Mesendoderm (in vitro differentiated cells): ENCODE data around the gene UACA.

ENCODE experiments used
- DNase-seq: peaks from one replicate; pipeline ENCODE4 v3.0.0; 2013
- H2AK5ac ChIP-seq: 2 replicates; pipeline ENCODE4 v1.6.1; 2013; ENCODE audit warnings: low read length, inconsistent platforms
- H2BK120ac ChIP-seq: 2 replicates; pipeline ENCODE4 v1.6.1; 2013; ENCODE audit warnings: low read depth, mild to moderate bottlenecking, low read length, moderate library complexity, mixed read lengths
- H2BK15ac ChIP-seq: replicated peaks from 2 replicates; pipeline ENCODE4 v1.6.1; 2013; ENCODE audit warnings: low read depth, mild to moderate bottlenecking, moderate library complexity
- H2BK5ac ChIP-seq: 2 replicates; pipeline ENCODE4 v1.6.1; 2013; ENCODE audit warnings: low read length, inconsistent platforms
- H3K18ac ChIP-seq: 2 replicates; pipeline ENCODE4 v1.6.1; 2013; ENCODE audit warnings: mild to moderate bottlenecking, low read length, mixed read lengths
- H3K23ac ChIP-seq: one replicate; pipeline ENCODE4 v1.6.1; 2013; ENCODE audit warnings: low read length
- H3K27ac ChIP-seq: 2 replicates; pipeline ENCODE4 v1.5.1; 2013; ENCODE audit warnings: low read depth, mild to moderate bottlenecking, inconsistent platforms, low read length, moderate library complexity
- H3K27me3 ChIP-seq: 2 replicates; pipeline ENCODE4 v1.6.1; 2013; ENCODE audit warnings: low read length, control low read depth, mild to moderate bottlenecking, inconsistent platforms; ENCODE audit not compliant: insufficient read depth, poor library complexity
- H3K36me3 ChIP-seq: 2 replicates; pipeline ENCODE4 v1.6.1; 2013; ENCODE audit warnings: low read length, inconsistent platforms; ENCODE audit not compliant: control insufficient read depth, insufficient read depth
- H3K4ac ChIP-seq: one replicate; pipeline ENCODE4 v1.6.1; 2013; ENCODE audit warnings: low read depth, mild to moderate bottlenecking, low read length, moderate library complexity
- H3K4me1 ChIP-seq: 2 replicates; pipeline ENCODE4 v1.6.1; 2013; ENCODE audit warnings: low read depth, low read length, inconsistent platforms; ENCODE audit not compliant: control insufficient read depth
- H3K4me2 ChIP-seq: 2 replicates; pipeline ENCODE4 v1.6.1; 2013; ENCODE audit warnings: low read length
- H3K4me3 ChIP-seq: 2 replicates; pipeline ENCODE4 v1.5.1; 2013; ENCODE audit warnings: mild to moderate bottlenecking, low read length
- H3K56ac ChIP-seq: one replicate; pipeline ENCODE4 v1.6.1; 2013; ENCODE audit warnings: low read length
- H3K79me1 ChIP-seq: 2 replicates; pipeline ENCODE4 v1.6.1; 2013; ENCODE audit warnings: low read length, inconsistent platforms
- H3K79me2 ChIP-seq: 2 replicates; pipeline ENCODE4 v1.6.1; 2013; ENCODE audit warnings: mild to moderate bottlenecking, low read length; ENCODE audit not compliant: control insufficient read depth, insufficient read depth
- H3K9ac ChIP-seq: 2 replicates; pipeline ENCODE4 v1.6.1; 2013; ENCODE audit warnings: low read length, inconsistent platforms
- H4K5ac ChIP-seq: one replicate; pipeline ENCODE4 v1.6.1; 2013; ENCODE audit warnings: low read length
- H4K8ac ChIP-seq: one replicate; pipeline ENCODE4 v1.6.1; 2013; ENCODE audit warnings: low read depth, mild to moderate bottlenecking, control low read depth, low read length, moderate library complexity
- WGBS: extraction: QIAGEN DNeasy Blood & Tissue Kit; methylation state at CpG from one replicate; pipeline ENCODE4 v1.1.7; 2013; ENCODE audit warnings: low lambda C conversion rate, missing lambda C conversion rate; ENCODE audit not compliant: insufficient coverage; ENCODE audit errors: extremely low coverage; 5-methylcytosine and 5-hydroxymethylcytosine counted together

UACA gene

GRCh38 chr15:70643106-70643782 lies 120.1 kb downstream of the UACA start:
- H3K79me1 ChIP-seq, result no peaks in the 10 kb centered on the region
- H4K8ac ChIP-seq, result no peak overlapping the region
- no peak overlapping the region for H2BK5ac ChIP-seq
- H3K4me2 ChIP-seq, result no peak overlapping the region
- no peak overlapping the region for H2AK5ac ChIP-seq
- H3K18ac ChIP-seq, result no peak overlapping the region
- no peaks in the 10 kb centered on the region for H3K27me3 ChIP-seq
- H3K4me1 ChIP-seq, result no peaks in the 10 kb centered on the region
- no peaks in the 10 kb centered on the region for H3K79me2 ChIP-seq
- H3K56ac ChIP-seq, result no peak overlapping the region
- DNase-seq, result no peak
- no peak overlapping the region for H4K5ac ChIP-seq
- H3K36me3 ChIP-seq, result no peaks in the 10 kb centered on the region
- H3K9ac ChIP-seq, result no peak overlapping the region
- no peak overlapping the region for H2BK120ac ChIP-seq
- WGBS, result no CpG with 5 or more reads among the region's 8 CpGs
- no peak overlapping the region for H3K27ac ChIP-seq
- no peak overlapping the region for H3K4me3 ChIP-seq
- H2BK15ac ChIP-seq, result no peak overlapping the region
- no peak overlapping the region for H3K23ac ChIP-seq
- no peak overlapping the region for H3K4ac ChIP-seq

GRCh38 chr15:70636540-70637165 lies 126.7 kb downstream of the UACA start:
- H3K36me3 ChIP-seq, result no peaks in the 10 kb centered on the region
- DNase-seq, result peak; percentile 51
- no CpG with 5 or more reads among the region's 5 CpGs for WGBS
- no peak overlapping the region for H2BK15ac ChIP-seq
- no peak overlapping the region for H3K9ac ChIP-seq
- no peak overlapping the region for H2BK120ac ChIP-seq
- H3K79me1 ChIP-seq, result no peaks in the 10 kb centered on the region
- H3K27me3 ChIP-seq, result no peaks in the 10 kb centered on the region
- H3K4me2 ChIP-seq, result no peak overlapping the region
- no peak overlapping the region for H3K4ac ChIP-seq
- H2BK5ac ChIP-seq, result no peak overlapping the region
- H3K79me2 ChIP-seq, result no peaks in the 10 kb centered on the region
- H3K4me3 ChIP-seq, result no peak overlapping the region
- H3K27ac ChIP-seq, result no peak overlapping the region
- H3K23ac ChIP-seq, result no peak overlapping the region
- no peak overlapping the region for H3K18ac ChIP-seq
- H2AK5ac ChIP-seq, result no peak overlapping the region
- H4K8ac ChIP-seq, result no peak overlapping the region
- H3K4me1 ChIP-seq, result peaks cover 8% of the 10 kb centered on the region
- no peak overlapping the region for H4K5ac ChIP-seq
- H3K56ac ChIP-seq, result no peak overlapping the region

DNA sequence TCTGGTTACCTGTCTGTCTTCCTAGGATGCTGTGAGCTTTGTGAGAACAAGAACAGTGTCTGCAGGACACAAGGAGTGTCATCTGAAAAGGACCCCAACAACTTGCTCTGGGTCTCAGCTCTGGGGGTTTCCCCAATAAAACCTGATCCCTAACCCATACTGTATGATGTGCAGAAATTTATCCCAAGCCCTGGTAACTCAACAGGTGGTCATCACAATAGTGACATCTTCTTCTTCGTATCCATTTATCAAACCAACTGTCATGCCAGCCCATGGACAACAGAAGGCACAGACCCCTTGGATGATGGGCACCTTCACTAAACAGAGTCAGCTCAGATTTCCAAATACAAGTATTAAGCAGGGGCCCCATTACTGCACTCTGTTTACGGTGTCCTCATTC lies 127.5 kb downstream of the UACA start:
- Histone ChIP-seq H3K4me1 (peaks cover 8% of the 10 kb centered on the region), H3K56ac (no peak overlapping the region), H2BK5ac (no peak overlapping the region), H2BK15ac (no peak overlapping the region), H3K18ac (no peak overlapping the region), H3K9ac (no peak overlapping the region), H3K27ac (no peak overlapping the region), H3K79me2 (no peaks in the 10 kb centered on the region), H3K79me1 (no peaks in the 10 kb centered on the region), H3K36me3 (no peaks in the 10 kb centered on the region), H3K27me3 (no peaks in the 10 kb centered on the region), H3K4me2 (no peak overlapping the region), H2AK5ac (no peak overlapping the region), H4K8ac (no peak overlapping the region), H2BK120ac (no peak overlapping the region), H4K5ac (no peak overlapping the region), H3K4ac (no peak overlapping the region), H3K4me3 (no peak overlapping the region), H3K23ac (no peak overlapping the region)
- no peak for DNase-seq
- no CpG with 5 or more reads among the region's 2 CpGs for WGBS

GRCh38 chr15:70633991-70634390 lies 129.4 kb downstream of the UACA start:
- Histone ChIP-seq H3K23ac (no peak overlapping the region), H3K18ac (no peak overlapping the region), H3K27ac (no peak overlapping the region), H3K56ac (no peak overlapping the region), H3K9ac (no peak overlapping the region), H3K4me2 (no peak overlapping the region), H2BK5ac (no peak overlapping the region), H3K4me1 (peaks cover 8% of the 10 kb centered on the region), H3K27me3 (no peaks in the 10 kb centered on the region), H3K4me3 (no peak overlapping the region), H2BK120ac (no peak overlapping the region), H3K36me3 (no peaks in the 10 kb centered on the region), H3K4ac (no peak overlapping the region), H3K79me2 (no peaks in the 10 kb centered on the region), H2AK5ac (no peak overlapping the region), H4K8ac (no peak overlapping the region), H4K5ac (no peak overlapping the region), H3K79me1 (no peaks in the 10 kb centered on the region), H2BK15ac (no peak overlapping the region)
- WGBS, result no CpG with 5 or more reads among the region's 7 CpGs
- DNase-seq, result no peak

DNA sequence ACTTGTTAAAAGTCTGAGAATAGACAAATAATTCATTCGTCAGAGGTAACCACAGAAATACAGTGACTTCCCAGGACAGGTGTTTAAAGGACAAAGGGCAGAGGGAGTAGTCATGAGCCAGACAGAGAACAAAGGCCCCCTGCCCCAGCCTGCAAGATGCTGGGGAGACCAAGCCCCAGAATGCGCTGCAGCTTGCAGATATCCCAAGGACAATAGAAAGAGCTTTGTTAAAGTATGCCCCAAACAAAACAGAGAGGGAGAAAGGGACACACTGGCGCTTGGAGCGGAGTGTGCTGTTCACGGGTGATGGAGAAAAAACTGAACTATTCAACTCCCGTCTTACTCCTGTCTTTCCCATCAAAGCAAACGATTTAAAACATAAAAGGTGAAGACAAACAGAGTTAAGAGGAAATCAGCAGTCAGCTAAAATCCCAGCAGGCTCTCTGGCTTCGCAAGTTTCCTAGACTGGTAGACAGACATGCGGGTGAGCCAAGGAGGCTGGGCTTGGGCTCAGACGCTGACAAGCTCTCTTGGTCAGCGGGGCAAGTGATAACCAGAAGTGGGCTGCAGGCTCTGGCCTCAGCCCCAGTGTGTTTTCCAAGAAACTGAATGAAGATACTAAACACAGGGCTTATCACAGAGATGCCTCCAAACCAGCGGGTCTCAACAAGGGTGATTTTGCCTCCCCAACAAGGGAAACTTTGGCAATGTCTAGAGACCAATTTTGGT lies 130.1 kb downstream of the UACA start:
- H3K27me3 ChIP-seq, result no peaks in the 10 kb centered on the region
- no peak overlapping the region for H2AK5ac ChIP-seq
- H3K23ac ChIP-seq, result no peak overlapping the region
- no peaks in the 10 kb centered on the region for H3K36me3 ChIP-seq
- no peak overlapping the region for H2BK120ac ChIP-seq
- H4K8ac ChIP-seq, result no peak overlapping the region
- WGBS, result no CpG with 5 or more reads among the region's 12 CpGs
- no peak overlapping the region for H2BK5ac ChIP-seq
- H4K5ac ChIP-seq, result no peak overlapping the region
- no peak overlapping the region for H3K4me3 ChIP-seq
- DNase-seq, result peak; percentile 26
- H2BK15ac ChIP-seq, result no peak overlapping the region
- H3K56ac ChIP-seq, result no peak overlapping the region
- no peak overlapping the region for H3K18ac ChIP-seq
- peaks cover 9% of the 10 kb centered on the region for H3K4me1 ChIP-seq
- no peak overlapping the region for H3K9ac ChIP-seq
- no peak overlapping the region for H3K27ac ChIP-seq
- no peaks in the 10 kb centered on the region for H3K79me1 ChIP-seq
- no peak overlapping the region for H3K4me2 ChIP-seq
- H3K4ac ChIP-seq, result no peak overlapping the region
- no peaks in the 10 kb centered on the region for H3K79me2 ChIP-seq
